ENCODE data around the gene RPL13A. TPM values are rescaled to one million over a fixed set of nuclear protein-coding genes. Genes with fewer than 3 reads are reported as not detected.
A peak's percentile ranks its signal among the peaks of the same experiment; 100 is the strongest.

The RPL13A gene
- total RNA-seq, 1 donor = 1,887 TPM

- TF ChIP-seq, protein P1, sequence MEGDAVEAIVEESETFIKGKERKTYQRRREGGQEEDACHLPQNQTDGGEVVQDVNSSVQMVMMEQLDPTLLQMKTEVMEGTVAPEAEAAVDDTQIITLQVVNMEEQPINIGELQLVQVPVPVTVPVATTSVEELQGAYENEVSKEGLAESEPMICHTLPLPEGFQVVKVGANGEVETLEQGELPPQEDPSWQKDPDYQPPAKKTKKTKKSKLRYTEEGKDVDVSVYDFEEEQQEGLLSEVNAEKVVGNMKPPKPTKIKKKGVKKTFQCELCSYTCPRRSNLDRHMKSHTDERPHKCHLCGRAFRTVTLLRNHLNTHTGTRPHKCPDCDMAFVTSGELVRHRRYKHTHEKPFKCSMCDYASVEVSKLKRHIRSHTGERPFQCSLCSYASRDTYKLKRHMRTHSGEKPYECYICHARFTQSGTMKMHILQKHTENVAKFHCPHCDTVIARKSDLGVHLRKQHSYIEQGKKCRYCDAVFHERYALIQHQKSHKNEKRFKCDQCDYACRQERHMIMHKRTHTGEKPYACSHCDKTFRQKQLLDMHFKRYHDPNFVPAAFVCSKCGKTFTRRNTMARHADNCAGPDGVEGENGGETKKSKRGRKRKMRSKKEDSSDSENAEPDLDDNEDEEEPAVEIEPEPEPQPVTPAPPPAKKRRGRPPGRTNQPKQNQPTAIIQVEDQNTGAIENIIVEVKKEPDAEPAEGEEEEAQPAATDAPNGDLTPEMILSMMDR (IDR thresholded peaks at IDR 0.05; ENCODE audit: insufficient read depth, low read depth, low read length) = peak; percentile 96
- DNase-seq (ENCODE audit: low read depth) = peak; percentile 85
Observed at GRCh38 chr19:49473868-49474541, 13.4 kb upstream of the RPL13A start, which contains the start of gene FLT3LG. FLT3LG (plus strand) TSS chr19:49474215; CDS start chr19:49474640, 425 bp downstream.

DNA sequence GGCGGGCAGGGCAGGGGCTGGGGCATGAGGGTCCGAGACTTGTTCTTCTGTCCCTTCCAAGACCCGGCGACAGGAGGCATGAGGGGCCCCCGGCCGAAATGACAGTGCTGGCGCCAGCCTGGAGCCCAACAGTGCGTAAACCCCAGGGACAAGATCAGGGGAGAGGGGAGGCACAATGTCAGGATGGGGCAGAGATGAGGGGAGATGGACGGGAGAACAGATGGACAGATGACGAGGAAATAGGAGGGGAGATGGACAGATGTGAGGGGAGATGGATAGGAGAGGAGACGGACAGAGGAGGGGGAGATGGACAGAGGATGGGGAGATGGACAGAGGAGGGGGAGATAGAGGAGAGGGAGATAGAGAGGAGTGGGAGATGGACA is 12.9 kb upstream of the RPL13A start:
- H3K4me3 ChIP-seq (ENCODE audit: low read depth, low read length) = peak overlapping the region; percentile 87
- TF ChIP-seq, protein P1 (IDR thresholded peaks at IDR 0.05; ENCODE audit: insufficient read depth, low read depth, low read length) = no peak
- no peak for DNase-seq (ENCODE audit: low read depth)

More at GRCh38 chr19:49473868-49474541, 13.4 kb upstream of the RPL13A start, which contains the start of gene FLT3LG:
- H3K4me3 ChIP-seq (ENCODE audit: low read depth, low read length) = peak within 1 kb of the TSS; percentile 87

DNA sequence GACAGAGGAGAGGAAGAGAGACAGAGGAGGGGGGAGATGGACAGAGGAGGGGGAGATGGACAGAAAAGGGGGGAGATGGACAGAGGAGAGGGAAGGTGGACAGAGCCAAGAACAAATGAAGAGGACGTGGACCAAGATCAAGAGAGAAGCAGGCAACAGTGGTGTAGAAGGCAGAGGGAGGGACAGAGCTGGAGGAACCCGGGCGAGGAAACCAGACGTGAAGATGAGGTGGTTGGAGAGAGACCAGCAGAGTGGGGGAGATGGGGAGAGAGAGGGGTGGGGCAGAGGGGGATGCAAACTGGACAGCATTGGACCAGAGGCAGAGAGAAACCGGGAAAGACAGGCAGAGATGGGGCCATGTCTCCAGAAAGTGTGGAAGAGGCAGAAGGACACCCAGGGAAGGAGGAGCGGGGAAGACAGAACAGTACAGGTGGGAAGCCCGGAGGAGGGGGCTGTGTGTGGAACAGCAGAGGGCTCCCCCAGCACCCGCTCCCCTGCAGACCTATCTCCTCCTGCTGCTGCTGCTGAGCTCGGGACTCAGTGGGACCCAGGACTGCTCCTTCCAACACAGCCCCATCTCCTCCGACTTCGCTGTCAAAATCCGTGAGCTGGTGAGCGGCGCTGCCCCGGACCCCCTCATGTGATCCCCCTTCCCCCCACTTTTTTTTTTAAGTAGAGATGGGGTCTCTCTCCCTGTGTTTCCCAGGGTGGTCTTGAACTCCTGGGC is 12.1 kb upstream of the RPL13A start:
- TF ChIP-seq, protein P1 (IDR thresholded peaks at IDR 0.05; ENCODE audit: insufficient read depth, low read depth, low read length) = no peak
- DNase-seq (ENCODE audit: low read depth) = no peak
- H3K4me3 ChIP-seq (ENCODE audit: low read depth, low read length) = peak overlapping the region; percentile 18

DNA sequence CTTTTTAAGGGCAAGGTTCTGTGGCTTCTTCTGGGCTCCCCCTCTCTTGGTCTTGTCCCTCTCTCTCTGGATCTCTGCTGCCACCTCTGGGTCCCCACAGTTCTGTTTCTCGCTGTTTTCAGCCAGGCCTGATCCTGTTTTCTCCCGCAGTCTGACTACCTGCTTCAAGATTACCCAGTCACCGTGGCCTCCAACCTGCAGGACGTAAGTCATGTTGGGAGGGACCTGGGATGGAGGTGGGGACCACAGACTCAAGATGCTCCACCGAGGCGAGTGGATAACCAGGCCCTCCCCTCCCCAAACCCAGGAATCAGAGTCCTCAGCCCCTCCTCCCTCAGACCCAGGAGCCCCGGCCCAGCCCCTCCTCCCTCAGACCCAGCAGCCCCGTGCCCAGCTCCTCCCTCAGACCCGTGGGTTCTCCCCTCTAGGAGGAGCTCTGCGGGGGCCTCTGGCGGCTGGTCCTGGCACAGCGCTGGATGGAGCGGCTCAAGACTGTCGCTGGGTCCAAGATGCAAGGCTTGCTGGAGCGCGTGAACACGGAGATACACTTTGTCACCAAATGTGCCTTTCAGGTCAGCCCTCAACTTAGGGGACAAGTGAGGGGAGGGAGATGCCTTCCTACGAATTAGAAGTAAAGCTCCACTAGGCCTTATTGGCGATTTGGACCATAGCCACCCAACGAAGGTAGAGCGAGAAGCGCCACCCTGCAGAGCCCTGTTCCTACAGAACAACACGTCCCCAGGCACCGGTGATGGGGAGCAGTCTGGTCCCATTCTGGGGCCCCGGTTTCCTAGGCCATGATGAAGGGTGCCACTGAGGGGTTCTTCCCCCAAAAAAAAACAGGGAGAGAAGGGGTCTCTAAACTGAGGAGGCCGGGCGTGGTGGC is 11.2 kb upstream of the RPL13A start:
- H3K4me3 ChIP-seq (ENCODE audit: low read depth, low read length) = no peak overlapping the region
- TF ChIP-seq, protein P1 (IDR thresholded peaks at IDR 0.05; ENCODE audit: insufficient read depth, low read depth, low read length) = peak; percentile 65
- no peak for DNase-seq (ENCODE audit: low read depth)

DNA sequence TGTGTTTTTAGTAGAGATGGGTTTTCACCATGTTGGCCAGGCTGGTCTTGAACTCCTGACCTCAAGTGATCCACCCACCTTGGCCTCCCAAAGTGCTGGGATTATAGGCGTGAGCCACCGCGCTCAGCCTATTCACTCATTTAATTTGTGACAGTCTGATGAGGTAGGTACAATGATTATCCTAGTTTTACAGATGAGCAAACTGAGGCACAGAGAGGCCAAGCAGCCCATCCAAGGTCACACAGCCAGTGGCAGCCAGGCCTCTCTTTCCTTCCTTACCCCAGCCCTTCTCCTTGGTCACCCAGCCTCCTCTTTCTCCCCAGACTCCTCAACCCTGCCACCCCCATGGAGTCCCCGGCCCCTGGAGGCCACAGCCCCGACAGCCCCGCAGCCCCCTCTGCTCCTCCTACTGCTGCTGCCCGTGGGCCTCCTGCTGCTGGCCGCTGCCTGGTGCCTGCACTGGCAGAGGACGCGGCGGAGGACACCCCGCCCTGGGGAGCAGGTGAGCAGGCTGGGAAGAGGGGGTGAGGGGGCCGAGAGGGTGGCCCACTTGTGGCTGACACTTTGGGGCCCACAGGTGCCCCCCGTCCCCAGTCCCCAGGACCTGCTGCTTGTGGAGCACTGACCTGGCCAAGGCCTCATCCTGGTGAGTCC is 7.3 kb upstream of the RPL13A start:
- TF ChIP-seq, protein P1 (IDR thresholded peaks at IDR 0.05; ENCODE audit: insufficient read depth, low read depth, low read length) = no peak
- no peak for DNase-seq (ENCODE audit: low read depth)
- H3K4me3 ChIP-seq (ENCODE audit: low read depth, low read length) = no peak overlapping the region
